CD14-positive monocyte (primary cell): ENCODE data around the gene PRKACG. TPM values are rescaled to one million over a fixed set of nuclear protein-coding genes. Genes with fewer than 3 reads are reported as not detected.

Source experiments
- DNase-seq, 3 donors: peaks; one replicate each; pipeline ENCODE4 v3.0.0-alpha.2; 2011 to 2022
- H2AFZ ChIP-seq: 2 replicates; pipeline ENCODE4 v1.6.0; 2012; ENCODE audit warnings: mild to moderate bottlenecking, low read depth, low read length, inconsistent platforms; ENCODE audit not compliant: insufficient read depth, poor library complexity, severe bottlenecking
- H3K27ac ChIP-seq, 2 donors: 1 replicate in 1 of 2; 2 replicates in 1 of 2; pipeline ENCODE4 v1.5.1; 2012 to 2013; ENCODE audit warnings: low read length in 2 of 2, control low read depth in 1 of 2, inconsistent platforms in 1 of 2, low read depth in 1 of 2, mild to moderate bottlenecking in 1 of 2
- H3K27me3 ChIP-seq, 2 donors: one replicate each; pipeline versions ENCODE4 v1.6.0 to v1.6.1; 2011 to 2013; ENCODE audit warnings: low read length in 2 of 2; ENCODE audit not compliant: control insufficient read depth in 2 of 2, insufficient read depth in 2 of 2
- H3K36me3 ChIP-seq, 2 donors: replicated peaks in 1 of 2; 1 replicate in 1 of 2; 2 replicates in 1 of 2; pipeline versions ENCODE4 v1.5.1 to v1.6.1; 2012 to 2013; ENCODE audit warnings: low read length in 2 of 2, control low read depth in 1 of 2, inconsistent platforms in 1 of 2, mild to moderate bottlenecking in 1 of 2; ENCODE audit not compliant: insufficient read depth in 2 of 2, control insufficient read depth in 1 of 2
- H3K4me1 ChIP-seq, 2 donors: 1 replicate in 1 of 2; 2 replicates in 1 of 2; pipeline versions ENCODE4 v1.5.1 to v1.6.1; 2012 to 2013; ENCODE audit warnings: low read length in 2 of 2, control low read depth in 1 of 2, inconsistent platforms in 1 of 2, mild to moderate bottlenecking in 1 of 2, moderate library complexity in 1 of 2; ENCODE audit not compliant: insufficient read depth in 2 of 2, control insufficient read depth in 1 of 2
- H3K4me2 ChIP-seq: replicated peaks from 2 replicates; pipeline ENCODE3; 2012; ENCODE audit warnings: low read length, moderate library complexity, mild to moderate bottlenecking; ENCODE audit not compliant: poor library complexity, severe bottlenecking; ENCODE audit errors: extremely low read depth
- H3K4me3 ChIP-seq, 3 experiments: fragments of 200-600 bp in 1 of 3; sonication (generic) in 1 of 3; replicated peaks in 1 of 3; 1 replicate in 2 of 3; 2 replicates in 1 of 3; pipeline ENCODE4 v1.5.1; 2011 to 2013; ENCODE audit warnings: low read length in 3 of 3, mild to moderate bottlenecking in 3 of 3, control low read depth in 2 of 3, low read depth in 2 of 3, inconsistent platforms in 1 of 3, moderate library complexity in 1 of 3
- H3K79me2 ChIP-seq: 2 replicates; pipeline ENCODE4 v1.6.0; 2012; ENCODE audit warnings: mild to moderate bottlenecking, control low read depth, inconsistent platforms, low read length, moderate library complexity; ENCODE audit not compliant: insufficient read depth
- H3K9ac ChIP-seq: 2 replicates; pipeline ENCODE4 v1.6.0; 2017; ENCODE audit warnings: low read length, mild to moderate bottlenecking; ENCODE audit not compliant: insufficient read depth, poor library complexity, severe bottlenecking
- H3K9me3 ChIP-seq, 2 donors: replicated peaks in 1 of 2; 1 replicate in 1 of 2; 2 replicates in 1 of 2; pipeline versions ENCODE4 v1.5.1 to v1.6.1; 2012 to 2013; ENCODE audit warnings: low read length in 2 of 2, control low read depth in 1 of 2; ENCODE audit not compliant: control insufficient read depth in 1 of 2, insufficient read depth in 1 of 2
- H4K20me1 ChIP-seq: 2 replicates; pipeline ENCODE4 v1.6.0; 2012; ENCODE audit warnings: mild to moderate bottlenecking, low read length, control low read depth, moderate library complexity; ENCODE audit not compliant: insufficient read depth
- H3K27ac Mint-ChIP-seq, 7 donors: one replicate each; pipeline ENCODE4 v1.8.0; 2020; ENCODE audit warnings: mild to moderate bottlenecking in 7 of 7, mixed read lengths in 7 of 7, moderate library complexity in 6 of 7, inconsistent platforms in 2 of 7
- H3K27me3 Mint-ChIP-seq, 3 donors: one replicate each; pipeline ENCODE4 v1.8.0; 2021 to 2022; ENCODE audit warnings: low read depth in 3 of 3, mild to moderate bottlenecking in 3 of 3, mixed read lengths in 3 of 3, moderate library complexity in 3 of 3, inconsistent platforms in 1 of 3
- H3K36me3 Mint-ChIP-seq, 2 donors: one replicate each; pipeline ENCODE4 v1.8.0; 2020; ENCODE audit warnings: mixed read lengths in 2 of 2, inconsistent platforms in 1 of 2, mild to moderate bottlenecking in 1 of 2
- H3K4me1 Mint-ChIP-seq: one replicate; pipeline ENCODE4 v1.8.0; 2020; ENCODE audit warnings: mild to moderate bottlenecking, mixed read lengths
- H3K4me3 Mint-ChIP-seq, 2 donors: one replicate each; pipeline ENCODE4 v1.8.0; 2020; ENCODE audit warnings: mild to moderate bottlenecking in 2 of 2, mixed read lengths in 2 of 2, moderate library complexity in 1 of 2
- H3K9me3 Mint-ChIP-seq, 7 donors: one replicate each; pipeline ENCODE4 v1.8.0; 2020 to 2022; ENCODE audit warnings: mixed read lengths in 7 of 7, mild to moderate bottlenecking in 6 of 7, moderate library complexity in 6 of 7, inconsistent platforms in 2 of 7
- WGBS: methylation state at CpG from one replicate; pipeline ENCODE4 v1.1.5; 2013; ENCODE audit warnings: missing lambda C conversion rate; ENCODE audit not compliant: insufficient coverage; 5-methylcytosine and 5-hydroxymethylcytosine counted together
- intact Hi-C, 2 donors: fragments of 100-400 bp; cut with micrococcal nuclease; formaldehyde crosslinking; loops; one replicate each; pipeline versions ENCODE4 v1.15.0 to v1.15.1; 2023
- polyA plus RNA-seq, 3 donors: library from polyadenylated mRNA; depleted of rRNA in 1 of 3; unstranded in 2 of 3; stranded (reverse) in 1 of 3; fragments of 300-500 nt in 2 of 3; fragments of >200 nt in 1 of 3; fragmentation: Illumina TruSeq in 2 of 3; gene quantifications; 1 replicate in 2 of 3; 2 replicates in 1 of 3; pipeline ENCODE4 v1.2.3, GENCODE V29; 2012 to 2021
- TF ChIP-seq, protein P1 (sequence below): fragments of 200-600 bp; IDR thresholded peaks from one replicate; pipeline ENCODE4 v1.8.0; 2022; ENCODE audit warnings: antibody characterized with exemption, mild to moderate bottlenecking

Gene PRKACG
- polyA plus RNA-seq, 3 donors: not detected

- Histone ChIP-seq H3K4me3 (peak overlapping the region; percentile 68 to 96 (median 84)), H3K36me3 (no peaks in the 10 kb centered on the region), H2AFZ (peak overlapping the region; percentile 92), H3K9me3 (no peaks in the 10 kb centered on the region), H3K4me2 (peak overlapping the region; percentile 92), H3K27ac (peak overlapping the region; percentile 79 to 86), H3K79me2 (peaks cover 37% of the 10 kb centered on the region), H3K4me1 (peaks cover 11 to 15% of the 10 kb centered on the region in 2 donors), H4K20me1 (no peaks in the 10 kb centered on the region), H3K27me3 (no peaks in the 10 kb centered on the region), H3K9ac (peak overlapping the region; percentile 74)
- intact Hi-C loops: no loop called here
- Mint-ChIP-seq H3K27me3 (peaks cover 0 to 1% (median 0%) of the 10 kb centered on the region in 3 donors), H3K27ac (peak overlapping the region in 6 of 7 donors; percentile 52 to 93 (median 90)), H3K4me1 (peaks cover 13% of the 10 kb centered on the region), H3K4me3 (peak overlapping the region; percentile 97 to 98), H3K9me3 (peaks cover 0 to 4% (median 0%) of the 10 kb centered on the region in 7 donors), H3K36me3 (peaks cover 2 to 3% of the 10 kb centered on the region in 2 donors)
- no peak for DNase-seq
- TF ChIP-seq, protein P1, sequence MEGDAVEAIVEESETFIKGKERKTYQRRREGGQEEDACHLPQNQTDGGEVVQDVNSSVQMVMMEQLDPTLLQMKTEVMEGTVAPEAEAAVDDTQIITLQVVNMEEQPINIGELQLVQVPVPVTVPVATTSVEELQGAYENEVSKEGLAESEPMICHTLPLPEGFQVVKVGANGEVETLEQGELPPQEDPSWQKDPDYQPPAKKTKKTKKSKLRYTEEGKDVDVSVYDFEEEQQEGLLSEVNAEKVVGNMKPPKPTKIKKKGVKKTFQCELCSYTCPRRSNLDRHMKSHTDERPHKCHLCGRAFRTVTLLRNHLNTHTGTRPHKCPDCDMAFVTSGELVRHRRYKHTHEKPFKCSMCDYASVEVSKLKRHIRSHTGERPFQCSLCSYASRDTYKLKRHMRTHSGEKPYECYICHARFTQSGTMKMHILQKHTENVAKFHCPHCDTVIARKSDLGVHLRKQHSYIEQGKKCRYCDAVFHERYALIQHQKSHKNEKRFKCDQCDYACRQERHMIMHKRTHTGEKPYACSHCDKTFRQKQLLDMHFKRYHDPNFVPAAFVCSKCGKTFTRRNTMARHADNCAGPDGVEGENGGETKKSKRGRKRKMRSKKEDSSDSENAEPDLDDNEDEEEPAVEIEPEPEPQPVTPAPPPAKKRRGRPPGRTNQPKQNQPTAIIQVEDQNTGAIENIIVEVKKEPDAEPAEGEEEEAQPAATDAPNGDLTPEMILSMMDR: no peak
- WGBS: 59% methylated on average over 9 of the region's 10 CpGs
These were observed 22.9 kb upstream of the PRKACG start for GRCh38 chr9:69036799-69037198.

GRCh38 chr9:69036309-69036708, 22.4 kb upstream of the PRKACG start:
- Mint-ChIP-seq H3K27ac (peak overlapping the region; percentile 88 to 96 (median 92)), H3K27me3 (peaks cover 0 to 1% (median 0%) of the 10 kb centered on the region in 3 donors), H3K9me3 (peaks cover 0 to 4% (median 0%) of the 10 kb centered on the region in 7 donors), H3K4me1 (peaks cover 15% of the 10 kb centered on the region), H3K4me3 (peak overlapping the region; percentile 97 to 98), H3K36me3 (peaks cover 0 to 2% of the 10 kb centered on the region in 2 donors)
- WGBS: 0% methylated on average over 6 of the region's 14 CpGs
- Histone ChIP-seq H2AFZ (peak overlapping the region; percentile 92), H3K27ac (peak overlapping the region; percentile 79 to 86), H3K4me3 (peak overlapping the region; percentile 68 to 96 (median 84)), H4K20me1 (no peaks in the 10 kb centered on the region), H3K4me2 (peak overlapping the region; percentile 92), H3K4me1 (peaks cover 11 to 15% of the 10 kb centered on the region in 2 donors), H3K9me3 (no peaks in the 10 kb centered on the region), H3K36me3 (no peaks in the 10 kb centered on the region), H3K27me3 (no peaks in the 10 kb centered on the region), H3K9ac (peak overlapping the region; percentile 74), H3K79me2 (peaks cover 32% of the 10 kb centered on the region)
- TF ChIP-seq, protein P1: no peak
- DNase-seq: peak; percentile 8 to 27 (median 15)
- intact Hi-C loops: no loop called here
